Suprapubic skin (tissue), 4 donors: ENCODE measurements around the gene PCDHGC5.

ENCODE experiments used
- EP300 ChIP-seq: sonication (generic); formaldehyde crosslinking; IDR thresholded peaks from one replicate; pipeline ENCODE4 v1.6.1; 2017; ENCODE audit warnings: antibody characterized with exemption
- POLR2A ChIP-seq, 2 donors: fragments of 450-650 bp; IDR thresholded peaks; one replicate each; pipeline ENCODE4 v1.6.1; 2017; ENCODE audit warnings: antibody characterized with exemption in 2 of 2, mild to moderate bottlenecking in 2 of 2, moderate library complexity in 2 of 2
- POLR2AphosphoS5 ChIP-seq, 3 donors: sonication (generic); formaldehyde crosslinking; IDR thresholded peaks; one replicate each; pipeline ENCODE4 v1.6.1; 2017; ENCODE audit warnings: antibody characterized with exemption in 3 of 3
- TF ChIP-seq, protein P1 (sequence below), 2 donors: fragments of 200-600 bp in 1 of 2; fragments of 450-650 bp in 1 of 2; sonication (generic) in 1 of 2; IDR thresholded peaks; one replicate each; pipeline ENCODE4 v1.5.1; 2016 to 2019; ENCODE audit warnings: antibody characterized with exemption in 2 of 2, mild to moderate bottlenecking in 1 of 2, moderate library complexity in 1 of 2

DNA sequence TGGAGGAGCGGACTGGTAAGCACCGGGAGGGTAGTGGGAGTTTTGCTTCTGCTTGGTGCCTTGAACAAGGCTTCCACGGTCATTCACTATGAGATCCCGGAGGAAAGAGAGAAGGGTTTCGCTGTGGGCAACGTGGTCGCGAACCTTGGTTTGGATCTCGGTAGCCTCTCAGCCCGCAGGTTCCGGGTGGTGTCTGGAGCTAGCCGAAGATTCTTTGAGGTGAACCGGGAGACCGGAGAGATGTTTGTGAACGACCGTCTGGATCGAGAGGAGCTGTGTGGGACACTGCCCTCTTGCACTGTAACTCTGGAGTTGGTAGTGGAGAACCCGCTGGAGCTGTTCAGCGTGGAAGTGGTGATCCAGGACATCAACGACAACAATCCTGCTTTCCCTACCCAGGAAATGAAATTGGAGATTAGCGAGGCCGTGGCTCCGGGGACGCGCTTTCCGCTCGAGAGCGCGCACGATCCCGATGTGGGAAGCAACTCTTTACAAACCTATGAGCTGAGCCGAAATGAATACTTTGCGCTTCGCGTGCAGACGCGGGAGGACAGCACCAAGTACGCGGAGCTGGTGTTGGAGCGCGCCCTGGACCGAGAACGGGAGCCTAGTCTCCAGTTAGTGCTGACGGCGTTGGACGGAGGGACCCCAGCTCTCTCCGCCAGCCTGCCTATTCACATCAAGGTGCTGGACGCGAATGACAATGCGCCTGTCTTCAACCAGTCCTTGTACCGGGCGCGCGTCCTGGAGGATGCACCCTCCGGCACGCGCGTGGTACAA lies 12.6 kb upstream of the PCDHGC5 start:
- TF ChIP-seq, protein P1, sequence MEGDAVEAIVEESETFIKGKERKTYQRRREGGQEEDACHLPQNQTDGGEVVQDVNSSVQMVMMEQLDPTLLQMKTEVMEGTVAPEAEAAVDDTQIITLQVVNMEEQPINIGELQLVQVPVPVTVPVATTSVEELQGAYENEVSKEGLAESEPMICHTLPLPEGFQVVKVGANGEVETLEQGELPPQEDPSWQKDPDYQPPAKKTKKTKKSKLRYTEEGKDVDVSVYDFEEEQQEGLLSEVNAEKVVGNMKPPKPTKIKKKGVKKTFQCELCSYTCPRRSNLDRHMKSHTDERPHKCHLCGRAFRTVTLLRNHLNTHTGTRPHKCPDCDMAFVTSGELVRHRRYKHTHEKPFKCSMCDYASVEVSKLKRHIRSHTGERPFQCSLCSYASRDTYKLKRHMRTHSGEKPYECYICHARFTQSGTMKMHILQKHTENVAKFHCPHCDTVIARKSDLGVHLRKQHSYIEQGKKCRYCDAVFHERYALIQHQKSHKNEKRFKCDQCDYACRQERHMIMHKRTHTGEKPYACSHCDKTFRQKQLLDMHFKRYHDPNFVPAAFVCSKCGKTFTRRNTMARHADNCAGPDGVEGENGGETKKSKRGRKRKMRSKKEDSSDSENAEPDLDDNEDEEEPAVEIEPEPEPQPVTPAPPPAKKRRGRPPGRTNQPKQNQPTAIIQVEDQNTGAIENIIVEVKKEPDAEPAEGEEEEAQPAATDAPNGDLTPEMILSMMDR (IDR thresholded peaks at IDR 0.05), result no peak
- TF ChIP-seq POLR2A (IDR thresholded peaks at IDR 0.05) (no peak), POLR2AphosphoS5 (IDR thresholded peaks at IDR 0.05) (no peak), EP300 (no peak)
